K562 (cell line): ENCODE results near the gene ARAP1. TPM values are rescaled to one million over a fixed set of nuclear protein-coding genes. Genes with fewer than 3 reads are reported as not detected.
A peak's percentile ranks its signal among the peaks of the same experiment; 100 is the strongest.

Experiments used
- DLX4 ChIP-seq: fragments of 250-450 bp; sonication (Bioruptor Pico); IDR thresholded peaks from 2 replicates; pipeline ENCODE4 v1.6.1; 2021; ENCODE audit warnings: mild to moderate bottlenecking
- GTF3C2 ChIP-seq: IDR thresholded peaks from 3 replicates; pipeline ENCODE4 v1.6.1; 2011; ENCODE audit warnings: borderline replicate concordance, mild to moderate bottlenecking, moderate library complexity; ENCODE audit not compliant: insufficient read length; ENCODE audit errors: extremely low read depth
- KDM2B ChIP-seq: fragments of 250-450 bp; sonication (Bioruptor Pico); IDR thresholded peaks from 2 replicates; pipeline ENCODE4 v1.8.0; 2021; ENCODE audit warnings: mild to moderate bottlenecking, moderate library complexity
- RAD21 ChIP-seq, 2 experiments: fragments of 250-450 bp in 1 of 2; fragments of 450-650 bp in 1 of 2; sonication (Bioruptor Pico) in 1 of 2; formaldehyde crosslinking in 1 of 2; IDR thresholded peaks in 1 of 2; conservative IDR thresholded peaks in 1 of 2; 2 replicates each; pipeline versions ENCODE4 v1.4.0 to v1.8.0; 2020 to 2022; ENCODE audit warnings: mild to moderate bottlenecking in 2 of 2, moderate library complexity in 1 of 2
- RCOR1 ChIP-seq, 2 experiments: IDR thresholded peaks; 2 replicates each; pipeline ENCODE4 v1.6.1; 2012; ENCODE audit warnings: low read depth in 2 of 2, low read length in 2 of 2, borderline replicate concordance in 1 of 2, improper control_type of control experiment in 1 of 2
- TGIF2 ChIP-seq: sonication (generic); formaldehyde crosslinking; IDR thresholded peaks from 2 replicates; pipeline ENCODE4 v1.8.1; 2022; ENCODE audit warnings: mild to moderate bottlenecking, missing genetic modification reagents, moderate library complexity
- ZBTB1 ChIP-seq: sonication (generic); formaldehyde crosslinking; IDR thresholded peaks from 2 replicates; pipeline ENCODE4 v1.8.1; 2023; ENCODE audit warnings: missing genetic modification reagents, low read depth, mild to moderate bottlenecking, borderline replicate concordance
- ZBTB40 ChIP-seq, 2 experiments: fragments of 450-650 bp in 1 of 2; sonication (generic) in 1 of 2; formaldehyde crosslinking in 1 of 2; IDR thresholded peaks; 2 replicates each; pipeline versions ENCODE4 v1.7.1 to v1.9.0; 2016 to 2022; ENCODE audit warnings: inconsistent platforms in 1 of 2, mild to moderate bottlenecking in 1 of 2, missing genetic modification reagents in 1 of 2
- ZC3H4 ChIP-seq: sonication (generic); formaldehyde crosslinking; IDR thresholded peaks from 2 replicates; pipeline ENCODE4 v1.9.0; 2021; ENCODE audit warnings: missing genetic modification reagents, borderline replicate concordance
- ZHX1 ChIP-seq: fragments of 150-350 bp; conservative IDR thresholded peaks from 2 replicates; pipeline ENCODE4 v1.6.1; 2014; ENCODE audit warnings: low read length
- polyA plus RNA-seq, 8 experiments: library from polyadenylated mRNA; depleted of rRNA in 4 of 8; stranded (reverse) in 5 of 8; unstranded in 3 of 8; fragments of >200 nt; fragmentation: Nextera tagmentation in 2 of 8; fragmentation: Illumina TruSeq in 1 of 8; extraction: Ambion mirVana in 2 of 8; extraction: Trizol in 1 of 8; gene quantifications; 2 replicates each; pipeline versions ENCODE4 v1.2.1 to v1.2.3, GENCODE V29; 2011 to 2014; ENCODE audit warnings: inconsistent platforms in 1 of 8, missing spikeins in 1 of 8
- total RNA-seq, 7 experiments: library from RNA; depleted of rRNA in 6 of 7; stranded (reverse); fragments of >200 nt in 6 of 7; fragmentation: Illumina TruSeq in 2 of 7; extraction: Trizol in 2 of 7; gene quantifications; 2 replicates each; pipeline versions ENCODE4 v1.2.1 to v1.2.3, GENCODE V29; 2011 to 2021; ENCODE audit warnings: low replicate concordance in 1 of 7

ARAP1 gene
- total and polyA plus RNA-seq, 9 of the 15 experiments (the other 6 are each of a cell fraction or from before 2014, with no cell fraction given): 0.23 to 67.0 (median 24.6) TPM

- no peak for TF ChIP-seq RAD21 (CRISPR knock-in tag; conservative IDR thresholded peaks at IDR 0.05 in 1 of 2, IDR thresholded peaks at IDR 0.05 in 1 of 2)
- no peak for TF ChIP-seq ZHX1
- TF ChIP-seq KDM2B (CRISPR knock-in tag): no peak
- no peak for TF ChIP-seq DLX4 (CRISPR knock-in tag)
- TF ChIP-seq GTF3C2: no peak
- no peak for TF ChIP-seq TGIF2 (CRISPR knock-in tag)
- TF ChIP-seq ZBTB40 (IDR thresholded peaks at IDR 0.05): 0 out of 2 replicates have a peak, but pooled peaks have one; percentile 43
- no peak for TF ChIP-seq ZBTB40 (CRISPR knock-in tag; IDR thresholded peaks at IDR 0.05)
- TF ChIP-seq ZC3H4 (CRISPR knock-in tag): no peak
- TF ChIP-seq ZBTB1 (CRISPR knock-in tag): no peak
- no peak for TF ChIP-seq RCOR1 (IDR thresholded peaks at IDR 0.05; ENCODE audit: borderline replicate concordance in 1 of 2, low read depth in 2 of 2, low read length in 2 of 2)
These were observed 30.0 kb downstream of the ARAP1 start (continued) for GRCh38 chr11:72722050-72722748.
